HepG2 (cell line): ENCODE data around the gene AP3B2. TPM values are rescaled to one million over a fixed set of nuclear protein-coding genes. Genes with fewer than 3 reads are reported as not detected.

ENCODE experiments used
- CERS6 ChIP-seq: sonication (generic); formaldehyde crosslinking; IDR thresholded peaks from 2 replicates; pipeline ENCODE4 v1.5.0; 2020; ENCODE audit warnings: missing genetic modification reagents
- CHD4 ChIP-seq: fragments of 200-600 bp; sonication (generic); IDR thresholded peaks from 2 replicates; pipeline ENCODE4 v1.7.0; 2017; ENCODE audit warnings: mild to moderate bottlenecking, low read length, borderline replicate concordance
- GZF1 ChIP-seq: sonication (generic); formaldehyde crosslinking; IDR thresholded peaks from 2 replicates; pipeline ENCODE4 v1.5.1; 2020; ENCODE audit warnings: mild to moderate bottlenecking, missing genetic modification reagents
- HNRNPH1 ChIP-seq: fragments of 200-400 bp; formaldehyde crosslinking; optimal IDR thresholded peaks from 2 replicates; pipeline ENCODE3; 2017; ENCODE audit warnings: mild to moderate bottlenecking, low read depth, low read length
- MTA3 ChIP-seq: sonication (generic); formaldehyde crosslinking; IDR thresholded peaks from 2 replicates; pipeline ENCODE4 v1.4.0; 2020; ENCODE audit warnings: missing genetic modification reagents
- RARA ChIP-seq: IDR thresholded peaks from 2 replicates; pipeline ENCODE4 v1.6.1; 2016; ENCODE audit warnings: missing genetic modification reagents, missing compliant biosample characterization
- SAFB2 ChIP-seq: sonication (generic); formaldehyde crosslinking; IDR thresholded peaks from 2 replicates; pipeline ENCODE4 v1.5.1; 2020; ENCODE audit warnings: missing genetic modification reagents, low read depth, mild to moderate bottlenecking, borderline replicate concordance
- SOX6 ChIP-seq, 2 experiments: fragments of 450-650 bp in 1 of 2; sonication (generic) in 1 of 2; formaldehyde crosslinking in 1 of 2; IDR thresholded peaks; 2 replicates each; pipeline versions ENCODE4 v1.4.0 to v1.6.1; 2017 to 2020; ENCODE audit warnings: antibody characterized with exemption in 1 of 2, mild to moderate bottlenecking in 1 of 2, missing genetic modification reagents in 1 of 2
- THYN1 ChIP-seq: sonication (generic); formaldehyde crosslinking; IDR thresholded peaks from 2 replicates; pipeline ENCODE4 v1.8.1; 2023; ENCODE audit warnings: low read depth, mild to moderate bottlenecking, moderate library complexity, missing genetic modification reagents, borderline replicate concordance
- ZNF180 ChIP-seq: sonication (generic); formaldehyde crosslinking; IDR thresholded peaks from 2 replicates; pipeline ENCODE4 v1.4.0; 2020; ENCODE audit warnings: low read depth, missing genetic modification reagents, borderline replicate concordance
- ZNF318 ChIP-seq: sonication (generic); formaldehyde crosslinking; IDR thresholded peaks from 2 replicates; pipeline ENCODE4 v1.4.0; 2020; ENCODE audit warnings: mild to moderate bottlenecking, missing genetic modification reagents
- ZNF441 ChIP-seq: sonication (generic); formaldehyde crosslinking; IDR thresholded peaks from 2 replicates; pipeline ENCODE4 v1.7.0; 2021; ENCODE audit warnings: missing genetic modification reagents, borderline replicate concordance
- ZNF501 ChIP-seq: sonication (generic); formaldehyde crosslinking; IDR thresholded peaks from 2 replicates; pipeline ENCODE4 v1.5.1; 2020; ENCODE audit warnings: mild to moderate bottlenecking, moderate library complexity, missing genetic modification reagents
- ZNF567 ChIP-seq: sonication (generic); formaldehyde crosslinking; IDR thresholded peaks from 2 replicates; pipeline ENCODE4 v1.8.1; 2023; ENCODE audit warnings: mild to moderate bottlenecking, missing genetic modification reagents, borderline replicate concordance
- ZNF737 ChIP-seq: sonication (generic); formaldehyde crosslinking; IDR thresholded peaks from 2 replicates; pipeline ENCODE4 v1.5.0; 2020; ENCODE audit warnings: missing genetic modification reagents, mild to moderate bottlenecking, borderline replicate concordance
- ZNF788 ChIP-seq: sonication (generic); formaldehyde crosslinking; IDR thresholded peaks from 2 replicates; pipeline ENCODE4 v1.5.0; 2020; ENCODE audit warnings: mild to moderate bottlenecking, missing genetic modification reagents, borderline replicate concordance
- ZNF816 ChIP-seq: sonication (generic); formaldehyde crosslinking; IDR thresholded peaks from 2 replicates; pipeline ENCODE4 v1.8.0; 2022; ENCODE audit warnings: missing genetic modification reagents, mild to moderate bottlenecking, borderline replicate concordance
- polyA plus RNA-seq, 8 experiments: library from polyadenylated mRNA; depleted of rRNA in 3 of 8; stranded (reverse) in 7 of 8; unstranded in 1 of 8; fragments of >200 nt; fragmentation: Illumina TruSeq in 4 of 8; extraction: Trizol in 4 of 8; gene quantifications; 2 replicates each; pipeline versions ENCODE4 v1.2.1 to v1.2.3, GENCODE V29; 2011 to 2016; ENCODE audit warnings: low read depth in 4 of 8, missing spikeins in 1 of 8, mixed read lengths in 1 of 8; ENCODE audit not compliant: insufficient read depth in 1 of 8
- total RNA-seq, 5 experiments: library from RNA; depleted of rRNA; stranded (reverse); fragments of >200 nt; fragmentation: Illumina TruSeq; extraction: Trizol; gene quantifications; 2 replicates each; pipeline ENCODE4 v1.2.3, GENCODE V29; 2016; ENCODE audit warnings: low read depth in 1 of 5

The AP3B2 gene
- total and polyA plus RNA-seq, 2 of the 13 experiments (the other 11 are each of a cell fraction or from before 2014, with no cell fraction given), result not detected

- 0 out of 2 replicates have a peak, but pooled peaks have one; percentile 49 for TF ChIP-seq ZNF737 (CRISPR knock-in tag)
- TF ChIP-seq ZNF788, result peak; percentile 80; the same call in 1 of the 2 replicates
- TF ChIP-seq HNRNPH1, result no peak
- no peak for TF ChIP-seq THYN1 (CRISPR knock-in tag)
- peak; percentile 77; the same call in 1 of the 2 replicates for TF ChIP-seq GZF1 (CRISPR knock-in tag)
- 0 out of 2 replicates have a peak, but pooled peaks have one; percentile 51 for TF ChIP-seq ZNF318 (CRISPR knock-in tag)
- TF ChIP-seq CERS6, result no peak
- peak; percentile 75 for TF ChIP-seq ZNF501
- TF ChIP-seq RARA (CRISPR knock-in tag), result peak; percentile 36
- TF ChIP-seq ZNF567 (CRISPR knock-in tag), result no peak
- TF ChIP-seq CHD4, result no peak
- TF ChIP-seq SAFB2, result peak; percentile 73; the same call in 1 of the 2 replicates
- TF ChIP-seq MTA3 (CRISPR knock-in tag), result no peak
- TF ChIP-seq ZNF180 (CRISPR knock-in tag), result no peak
- TF ChIP-seq ZNF441, result peak; percentile 96
- no peak for TF ChIP-seq SOX6 (IDR thresholded peaks at IDR 0.05)
- TF ChIP-seq SOX6 (CRISPR knock-in tag; IDR thresholded peaks at IDR 0.05), result peak; percentile 14; the same call in 1 of the 2 replicates
- TF ChIP-seq ZNF816 (CRISPR knock-in tag), result peak; percentile 39; the same call in 1 of the 2 replicates
Observed at GRCh38 chr15:82749951-82750830, 40.5 kb upstream of the AP3B2 start (continued).
